Body of pancreas (tissue), 4 donors: ENCODE results near the gene CAMTA1. TPM values are rescaled to one million over a fixed set of nuclear protein-coding genes. Genes with fewer than 3 reads are reported as not detected.
"Not testable (repeated sequence)": the region's sequence is repeated elsewhere in the genome, so short reads cannot be mapped to it uniquely, and the experiment has no call there.

Experiments used
- ATAC-seq: fragments of 150-250 bp; one replicate; pipeline ENCODE4 v1.9.1; 2016
- DNase-seq, 4 donors: peaks; one replicate each; pipeline ENCODE4 v3.0.0-alpha.2; 2019
- H3K27ac ChIP-seq, 4 donors: fragments of 200-600 bp; sonication (generic); 1 replicate in 3 of 4; 2 replicates in 1 of 4; pipeline versions ENCODE4 v1.5.1 to v1.6.1; 2016 to 2019; ENCODE audit warnings: mild to moderate bottlenecking in 1 of 4, mixed read lengths in 1 of 4, moderate library complexity in 1 of 4
- H3K27me3 ChIP-seq, 2 donors: fragments of 200-600 bp; sonication (generic); one replicate each; pipeline ENCODE4 v1.6.0; 2016; ENCODE audit warnings: mild to moderate bottlenecking in 1 of 2
- H3K36me3 ChIP-seq, 2 donors: fragments of 200-600 bp; sonication (generic); replicated peaks in 1 of 2; 2 replicates each; pipeline ENCODE4 v1.5.1; 2016; ENCODE audit warnings: low read depth in 2 of 2; ENCODE audit not compliant: insufficient read depth in 1 of 2
- H3K4me1 ChIP-seq: fragments of 200-600 bp; sonication (generic); one replicate; pipeline ENCODE4 v1.6.0; 2016
- H3K4me3 ChIP-seq, 2 donors: fragments of 200-600 bp; sonication (generic); 1 replicate in 1 of 2; 2 replicates in 1 of 2; pipeline ENCODE4 v1.5.1; 2016 to 2019
- H3K9me3 ChIP-seq, 3 donors: fragments of 200-600 bp; sonication (generic); 1 replicate in 2 of 3; 2 replicates in 1 of 3; pipeline ENCODE4 v1.5.1; 2016
- POLR2A ChIP-seq, 3 donors: fragments of 450-650 bp; IDR thresholded peaks; one replicate each; pipeline ENCODE4 v1.6.1; 2016; ENCODE audit warnings: antibody characterized with exemption in 3 of 3, mild to moderate bottlenecking in 2 of 3
- WGBS, 2 donors: methylation state at CpG; one replicate each; pipeline ENCODE4 v1.1.5; 2017; 5-methylcytosine and 5-hydroxymethylcytosine counted together
- intact Hi-C: fragments of 100-400 bp; cut with DNase I; formaldehyde crosslinking; loops from one replicate; pipeline ENCODE4 v1.15.1; 2023
- total RNA-seq, 2 donors: library from RNA; depleted of rRNA; stranded (reverse); fragments of >200 nt; gene quantifications; one replicate each; pipeline ENCODE4 v1.1.0, GENCODE V29; 2016
- TF ChIP-seq, protein P1 (sequence below), 7 experiments: fragments of 450-650 bp in 4 of 7; fragments of 200-600 bp in 3 of 7; sonication (generic) in 3 of 7; IDR thresholded peaks; one replicate each; pipeline ENCODE4 v1.5.1; 2016 to 2019; ENCODE audit warnings: antibody characterized with exemption in 7 of 7

The CAMTA1 gene
- total RNA-seq, 2 donors from 2014 or later, result 36.3 to 59.7 TPM

DNA sequence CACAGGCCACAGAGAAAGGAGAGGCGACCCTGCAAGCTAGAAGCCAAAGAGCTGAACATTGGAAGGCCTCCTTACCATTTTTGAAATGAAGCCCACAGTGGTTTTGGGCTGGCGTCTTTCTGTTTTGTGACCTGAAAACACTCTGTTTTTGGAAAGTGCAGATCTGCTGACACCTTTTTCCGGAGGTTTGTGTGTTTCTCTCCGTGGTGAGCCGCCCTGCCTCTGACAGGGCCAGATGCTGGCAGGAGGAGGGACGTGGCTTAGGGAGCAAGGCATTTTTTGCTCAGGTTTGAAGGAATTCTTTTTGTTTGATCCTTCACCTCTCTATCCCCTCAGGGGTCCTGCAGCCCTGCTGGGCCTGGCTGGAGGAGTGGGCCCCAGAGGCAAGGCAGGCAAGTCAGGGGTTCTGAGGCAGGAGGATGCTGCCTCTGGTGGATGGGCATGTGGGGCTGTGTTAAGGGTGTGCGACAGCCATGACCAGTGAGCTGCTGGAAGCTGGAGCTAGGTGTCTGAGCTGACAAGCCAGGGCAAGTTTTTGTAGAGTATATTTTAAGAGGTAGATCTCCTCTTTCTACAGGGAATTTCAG is 133.8 kb downstream of the CAMTA1 start:
- Histone ChIP-seq H3K4me1 (peaks cover 19% of the 10 kb centered on the region), H3K27me3 (no peaks in the 10 kb centered on the region), H3K27ac (no peak overlapping the region), H3K36me3 (no peaks in the 10 kb centered on the region), H3K9me3 (no peaks in the 10 kb centered on the region), H3K4me3 (no peak overlapping the region)
- intact Hi-C loops, result no loop called here
- no peak for DNase-seq
- WGBS, 2 donors, result 85 to 87% methylated on average over 7 of the region's 7 CpGs
- TF ChIP-seq POLR2A (IDR thresholded peaks at IDR 0.05), result no peak
- TF ChIP-seq, protein P1, sequence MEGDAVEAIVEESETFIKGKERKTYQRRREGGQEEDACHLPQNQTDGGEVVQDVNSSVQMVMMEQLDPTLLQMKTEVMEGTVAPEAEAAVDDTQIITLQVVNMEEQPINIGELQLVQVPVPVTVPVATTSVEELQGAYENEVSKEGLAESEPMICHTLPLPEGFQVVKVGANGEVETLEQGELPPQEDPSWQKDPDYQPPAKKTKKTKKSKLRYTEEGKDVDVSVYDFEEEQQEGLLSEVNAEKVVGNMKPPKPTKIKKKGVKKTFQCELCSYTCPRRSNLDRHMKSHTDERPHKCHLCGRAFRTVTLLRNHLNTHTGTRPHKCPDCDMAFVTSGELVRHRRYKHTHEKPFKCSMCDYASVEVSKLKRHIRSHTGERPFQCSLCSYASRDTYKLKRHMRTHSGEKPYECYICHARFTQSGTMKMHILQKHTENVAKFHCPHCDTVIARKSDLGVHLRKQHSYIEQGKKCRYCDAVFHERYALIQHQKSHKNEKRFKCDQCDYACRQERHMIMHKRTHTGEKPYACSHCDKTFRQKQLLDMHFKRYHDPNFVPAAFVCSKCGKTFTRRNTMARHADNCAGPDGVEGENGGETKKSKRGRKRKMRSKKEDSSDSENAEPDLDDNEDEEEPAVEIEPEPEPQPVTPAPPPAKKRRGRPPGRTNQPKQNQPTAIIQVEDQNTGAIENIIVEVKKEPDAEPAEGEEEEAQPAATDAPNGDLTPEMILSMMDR (IDR thresholded peaks at IDR 0.05), result no peak
- no peak for ATAC-seq

DNA sequence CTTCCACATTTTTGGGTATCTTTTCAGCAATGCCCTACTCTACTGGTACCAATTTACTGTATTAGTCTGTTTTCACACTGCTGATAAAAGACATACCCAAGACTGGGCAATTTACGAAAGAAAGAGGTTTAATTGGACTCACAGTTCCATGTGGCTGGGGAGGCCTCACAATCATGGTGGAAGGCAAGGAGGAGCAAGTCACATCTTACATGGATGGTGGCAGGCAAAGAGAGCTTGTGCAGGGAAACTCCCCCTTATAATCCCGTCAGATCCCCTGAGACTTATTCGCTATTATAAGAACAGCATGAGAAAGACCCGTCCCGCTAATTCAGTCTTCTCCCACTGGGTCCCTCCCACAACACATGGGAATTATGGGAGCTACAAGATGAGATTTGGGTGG is 136.3 kb downstream of the CAMTA1 start:
- not testable (repeated sequence) for H3K4me3 ChIP-seq
- WGBS, 2 donors, result 96% methylated on average over 5 of the region's 5 CpGs

DNA sequence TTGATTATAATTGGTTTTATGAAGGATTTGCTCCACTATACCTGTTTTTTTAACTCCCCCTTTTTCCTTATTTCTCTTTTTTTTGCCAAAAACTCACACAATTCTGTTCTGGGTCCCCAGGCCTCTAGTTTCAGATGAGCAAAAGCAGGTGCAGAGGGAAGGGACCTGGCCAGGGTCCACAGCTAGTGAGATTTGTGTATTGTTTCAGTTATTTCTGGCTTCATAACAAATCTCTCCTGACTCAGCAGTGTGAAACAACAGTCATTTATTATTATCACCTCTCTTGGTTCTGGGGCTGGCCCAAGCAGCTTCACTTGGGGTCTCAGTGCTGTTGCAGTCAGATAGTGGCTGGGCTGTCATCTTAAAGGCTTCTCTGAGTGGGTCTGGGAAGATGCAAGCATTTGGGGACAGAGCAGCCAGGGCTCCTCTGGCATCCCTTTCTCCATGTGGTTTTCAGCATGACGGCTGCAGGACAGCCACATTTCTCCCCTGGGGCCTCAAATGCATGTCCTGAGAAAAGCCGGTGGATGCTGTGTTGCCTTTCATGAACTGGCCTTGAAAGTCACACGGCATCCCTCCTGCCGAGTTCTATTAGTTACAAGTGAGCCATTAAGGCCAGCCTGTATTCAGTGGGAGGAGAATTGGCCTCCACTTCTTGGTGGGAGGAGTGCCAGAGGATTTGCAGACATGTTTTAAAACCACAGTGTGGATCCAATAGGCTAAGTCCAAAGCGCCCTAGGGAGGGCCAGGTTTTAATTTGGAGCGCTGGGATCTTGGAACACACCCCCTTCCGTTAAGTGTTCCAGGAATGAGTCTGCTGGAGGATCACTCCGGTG is 137.1 kb downstream of the CAMTA1 start:
- 32 to 35% methylated on average over 6 to 8 of the region's 8 CpGs for WGBS, 2 donors
- H3K27me3 ChIP-seq, result no peaks in the 10 kb centered on the region
- TF ChIP-seq POLR2A (IDR thresholded peaks at IDR 0.05), result no peak
- TF ChIP-seq, protein P1 (IDR thresholded peaks at IDR 0.05), result no peak
- H3K27ac ChIP-seq, result peak overlapping the region in 3 of 4 donors; percentile 21 to 77 (median 74)
- no peak overlapping the region for H3K4me3 ChIP-seq
- peak; percentile 88 for ATAC-seq
- no peaks in the 10 kb centered on the region for H3K36me3 ChIP-seq
- H3K4me1 ChIP-seq, result peaks cover 19% of the 10 kb centered on the region
- DNase-seq, result peak; percentile 53 to 83 (median 68)
- H3K9me3 ChIP-seq, result no peaks in the 10 kb centered on the region
- intact Hi-C loops, result no loop called here

More for the DNA sequence above, 136.3 kb downstream of the CAMTA1 start:
- H3K27ac ChIP-seq, result peak overlapping the region in 2 of 4 donors; percentile 74 to 77
- intact Hi-C loops, ATAC-seq, H3K9me3 ChIP-seq, H3K27me3 ChIP-seq, DNase-seq, H3K36me3 ChIP-seq: not testable (repeated sequence)
- H3K4me1 ChIP-seq, result peaks cover 19% of the 10 kb centered on the region

DNA sequence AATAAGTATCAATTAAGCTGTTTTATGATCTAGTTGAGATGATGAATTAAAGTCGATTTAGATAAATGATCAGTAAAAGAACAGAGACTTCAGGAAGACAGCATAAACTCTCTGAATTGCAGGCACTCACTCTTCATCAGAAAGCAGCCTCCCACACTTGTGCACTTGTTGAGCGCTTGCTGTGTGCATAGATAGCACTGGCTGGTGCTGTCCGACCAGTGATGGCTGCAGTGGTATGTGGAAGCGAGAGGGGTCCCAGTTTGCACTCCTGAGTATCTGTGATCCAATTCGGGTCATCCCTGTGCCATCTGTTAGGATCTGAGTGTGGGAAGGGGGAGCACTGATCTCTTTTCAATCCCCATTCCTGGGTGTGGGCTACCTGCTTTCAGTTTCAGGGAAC is 137.8 kb downstream of the CAMTA1 start:
- Histone ChIP-seq H3K27me3 (no peaks in the 10 kb centered on the region), H3K9me3 (no peaks in the 10 kb centered on the region), H3K36me3 (no peaks in the 10 kb centered on the region), H3K4me3 (no peak overlapping the region), H3K4me1 (peaks cover 19% of the 10 kb centered on the region), H3K27ac (peak overlapping the region in 3 of 4 donors; percentile 21 to 77 (median 74))
- TF ChIP-seq POLR2A (IDR thresholded peaks at IDR 0.05), result no peak
- TF ChIP-seq, protein P1 (IDR thresholded peaks at IDR 0.05), result no peak
- intact Hi-C loops, result no loop called here
- DNase-seq (no peak), ATAC-seq (no peak)
- WGBS, 2 donors, result 72 to 78% methylated on average over 5 of the region's 5 CpGs

DNA sequence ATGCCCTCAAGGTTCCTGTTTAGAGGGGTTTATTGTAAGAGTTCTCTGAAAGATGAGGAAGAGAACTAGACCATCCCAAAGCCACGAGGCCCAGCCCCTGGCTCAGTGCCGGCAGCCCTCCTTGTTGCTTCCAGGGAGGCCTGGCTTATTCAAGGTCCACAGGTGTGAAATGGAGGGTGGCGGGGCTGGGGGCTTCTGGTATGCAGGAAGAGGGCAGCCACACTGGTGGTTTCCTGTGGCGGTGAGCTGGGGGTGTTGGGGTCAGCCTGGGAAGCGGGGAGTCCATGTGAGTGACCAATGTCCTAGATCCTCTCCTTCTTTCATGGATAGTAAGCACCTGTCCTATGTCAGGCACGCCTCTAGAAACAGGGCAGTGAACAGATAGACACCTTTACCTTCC is 138.2 kb downstream of the CAMTA1 start:
- TF ChIP-seq POLR2A (IDR thresholded peaks at IDR 0.05), result no peak
- TF ChIP-seq, protein P1 (IDR thresholded peaks at IDR 0.05), result no peak
- H3K36me3 ChIP-seq, result no peaks in the 10 kb centered on the region
- H3K27me3 ChIP-seq, result no peaks in the 10 kb centered on the region
- peak overlapping the region in 1 of 4 donors; percentile 77 for H3K27ac ChIP-seq
- H3K4me3 ChIP-seq, result no peak overlapping the region
- peaks cover 19% of the 10 kb centered on the region for H3K4me1 ChIP-seq
- ATAC-seq (no peak), DNase-seq (no peak)
- intact Hi-C loops, result no loop called here
- WGBS, 2 donors, result 84 to 85% methylated on average over 6 of the region's 6 CpGs
- no peaks in the 10 kb centered on the region for H3K9me3 ChIP-seq
